HepG2 (cell line): ENCODE measurements around the gene NTM. TPM values are rescaled to one million over a fixed set of nuclear protein-coding genes. Genes with fewer than 3 reads are reported as not detected.

Source experiments
- ATAC-seq: fragments of 200-7000 bp; cut with Tn5 transposase; 3 replicates; pipeline ENCODE4 v1.9.1; 2020; ENCODE audit warnings: mild to moderate bottlenecking, moderate library complexity
- BruUV-seq: library from RNA; stranded (reverse); fragments of 400-500 nt; replicated peaks from 2 replicates; lab custom pipeline; 2021; lab: Mats Ljungman, UMichigan
- CTCF ChIA-PET: fragments of 300-600 bp; formaldehyde crosslinking; extraction: SDS; loops from one replicate; lab custom pipeline; 2021; ENCODE audit warnings: low total read pairs, inconsistent platforms, low intra/inter-chr PET ratio; lab: Yijun Ruan, JAX
- POLR2A ChIA-PET: fragments of 350-600 bp; sonication (Branson Sonifier 250); formaldehyde crosslinking; loops from one replicate; lab custom pipeline; 2020; ENCODE audit warnings: antibody characterized with exemption, inconsistent platforms; lab: Yijun Ruan, JAX
- DNase-seq: peaks from one replicate; pipeline ENCODE4 v3.0.0-alpha.2; 2015; ENCODE audit warnings: low spot score
- FAIRE-seq: peaks from 3 replicates; lab custom pipeline; 2011; peaks lifted over from hg19 to GRCh38; lab: Jason Lieb, UNC
- H2AFZ ChIP-seq: one replicate; pipeline ENCODE4 v1.6.1; 2011; ENCODE audit warnings: low read length, inconsistent platforms
- H3K27ac ChIP-seq: fragments of 300-600 bp; 3 replicates; pipeline ENCODE4 v1.8.0; 2011; ENCODE audit warnings: mixed run types, mild to moderate bottlenecking, mixed read lengths, low read length, inconsistent platforms; ENCODE audit not compliant: insufficient read depth; ENCODE audit errors: extremely low read length
- H3K27me3 ChIP-seq, 2 experiments: fragments of 200-600 bp in 1 of 2; 2 replicates in 1 of 2; 3 replicates in 1 of 2; pipeline versions ENCODE4 v1.6.0 to v1.8.0; 2011; ENCODE audit warnings: low read length in 2 of 2, mild to moderate bottlenecking in 2 of 2, moderate library complexity in 2 of 2, inconsistent platforms in 1 of 2; ENCODE audit not compliant: insufficient read depth in 2 of 2, control insufficient read depth in 1 of 2
- H3K36me3 ChIP-seq, 2 experiments: fragments of 200-600 bp in 1 of 2; replicated peaks in 1 of 2; 2 replicates in 1 of 2; 3 replicates in 1 of 2; pipeline versions ENCODE4 v1.5.1 to v1.8.0; 2011; ENCODE audit warnings: low read length in 2 of 2, inconsistent platforms in 1 of 2; ENCODE audit not compliant: insufficient read depth in 2 of 2, control insufficient read depth in 1 of 2
- H3K4me1 ChIP-seq: 2 replicates; pipeline ENCODE4 v1.5.1; 2012; ENCODE audit warnings: low read length, inconsistent platforms; ENCODE audit not compliant: insufficient read depth
- H3K4me2 ChIP-seq: 2 replicates; pipeline ENCODE4 v1.6.0; 2011; ENCODE audit warnings: low read depth, low read length, inconsistent platforms
- H3K4me3 ChIP-seq, 3 experiments: fragments of 200-600 bp in 1 of 3; sonication (generic), shearing (Covaris generic) in 1 of 3; replicated peaks in 1 of 3; 2 replicates each; pipeline ENCODE4 v1.5.1; 2011 to 2016; ENCODE audit warnings: low read length in 3 of 3, inconsistent platforms in 2 of 3, low read depth in 2 of 3, mild to moderate bottlenecking in 2 of 3, control low read depth in 1 of 3, mixed read lengths in 1 of 3; ENCODE audit not compliant: insufficient read depth in 1 of 3
- H3K79me2 ChIP-seq: one replicate; pipeline ENCODE4 v1.6.1; 2011; ENCODE audit warnings: low read length, inconsistent platforms; ENCODE audit not compliant: insufficient read depth
- H3K9ac ChIP-seq: 2 replicates; pipeline ENCODE4 v1.6.0; 2011; ENCODE audit warnings: mild to moderate bottlenecking, low read depth, low read length, inconsistent platforms; ENCODE audit not compliant: insufficient read depth
- H3K9me3 ChIP-seq: 2 replicates; pipeline ENCODE4 v1.5.1; 2012; ENCODE audit warnings: mild to moderate bottlenecking, low read length
- H4K20me1 ChIP-seq: 2 replicates; pipeline ENCODE4 v1.6.0; 2011; ENCODE audit warnings: inconsistent platforms, mild to moderate bottlenecking, low read length, moderate library complexity; ENCODE audit not compliant: insufficient read depth
- ARID5B ChIP-seq: IDR thresholded peaks from 2 replicates; pipeline ENCODE4 v1.4.0; 2020; ENCODE audit warnings: mild to moderate bottlenecking, missing genetic modification reagents
- CCAR2 ChIP-seq: fragments of 200-400 bp; formaldehyde crosslinking; optimal IDR thresholded peaks from 2 replicates; pipeline ENCODE3; 2018; ENCODE audit warnings: low read depth, mild to moderate bottlenecking, low read length, moderate library complexity
- DMAP1 ChIP-seq: IDR thresholded peaks from 2 replicates; pipeline ENCODE4 v1.6.1; 2016
- IRF1 ChIP-seq: sonication (generic); formaldehyde crosslinking; IDR thresholded peaks from 2 replicates; pipeline ENCODE4 v1.4.0; 2020; ENCODE audit warnings: low read depth, mild to moderate bottlenecking, missing genetic modification reagents
- KDM3A ChIP-seq: IDR thresholded peaks from 2 replicates; pipeline ENCODE4 v1.6.1; 2018; ENCODE audit warnings: low read depth, missing compliant biosample characterization
- KLF6 ChIP-seq: IDR thresholded peaks from 2 replicates; pipeline ENCODE4 v1.8.0; 2016; ENCODE audit warnings: missing biosample characterization, missing genetic modification reagents
- LCORL ChIP-seq, 2 experiments: fragments of 450-650 bp in 1 of 2; sonication (generic) in 1 of 2; formaldehyde crosslinking in 1 of 2; IDR thresholded peaks; 2 replicates each; pipeline versions ENCODE4 v1.5.0 to v1.6.1; 2017 to 2020; ENCODE audit warnings: antibody characterized with exemption in 1 of 2, missing genetic modification reagents in 1 of 2
- PRPF4 ChIP-seq: fragments of 200-400 bp; formaldehyde crosslinking; IDR thresholded peaks from 2 replicates; pipeline ENCODE4 v1.6.1; 2016; ENCODE audit warnings: low read length, low read depth; ENCODE audit not compliant: poor library complexity, severe bottlenecking
- ZIK1 ChIP-seq: sonication (generic); formaldehyde crosslinking; IDR thresholded peaks from 2 replicates; pipeline ENCODE4 v1.5.0; 2020; ENCODE audit warnings: mild to moderate bottlenecking, low read depth, missing genetic modification reagents, borderline replicate concordance
- ZNF180 ChIP-seq: sonication (generic); formaldehyde crosslinking; IDR thresholded peaks from 2 replicates; pipeline ENCODE4 v1.4.0; 2020; ENCODE audit warnings: low read depth, missing genetic modification reagents, borderline replicate concordance
- ZNF230 ChIP-seq: sonication (generic); formaldehyde crosslinking; IDR thresholded peaks from 2 replicates; pipeline ENCODE4 v1.4.0; 2020; ENCODE audit warnings: mild to moderate bottlenecking, missing genetic modification reagents
- ZNF354B ChIP-seq: sonication (generic); formaldehyde crosslinking; IDR thresholded peaks from 2 replicates; pipeline ENCODE4 v1.8.0; 2022; ENCODE audit warnings: mild to moderate bottlenecking, missing genetic modification reagents
- ZNF761 ChIP-seq: sonication (generic); formaldehyde crosslinking; conservative IDR thresholded peaks from 2 replicates; pipeline ENCODE4 v1.4.0; 2020; ENCODE audit warnings: mild to moderate bottlenecking, missing genetic modification reagents
- WGBS: methylation state at CpG from one replicate; pipeline ENCODE4 v1.1.6; 2017; ENCODE audit warnings: low lambda C conversion rate; 5-methylcytosine and 5-hydroxymethylcytosine counted together
- in situ Hi-C: cut with HindIII; loops from 2 replicates; pipeline ENCODE4 v1.10.0; 2017; ENCODE audit warnings: low pct_unique_long_range_greater_than_20kb; ENCODE audit not compliant: extremely low pct_ligation_motif_present
- intact Hi-C: fragments of 100-400 bp; cut with micrococcal nuclease; formaldehyde crosslinking; loops from one replicate; pipeline ENCODE4 v1.10.0; 2022; ENCODE audit not compliant: unreplicated experiment
- polyA plus RNA-seq, 8 experiments: library from polyadenylated mRNA; depleted of rRNA in 3 of 8; stranded (reverse) in 7 of 8; unstranded in 1 of 8; fragments of >200 nt; fragmentation: Illumina TruSeq in 4 of 8; extraction: Trizol in 4 of 8; gene quantifications; 2 replicates each; pipeline versions ENCODE4 v1.2.1 to v1.2.3, GENCODE V29; 2011 to 2016; ENCODE audit warnings: low read depth in 4 of 8, missing spikeins in 1 of 8, mixed read lengths in 1 of 8; ENCODE audit not compliant: insufficient read depth in 1 of 8
- total RNA-seq, 5 experiments: library from RNA; depleted of rRNA; stranded (reverse); fragments of >200 nt; fragmentation: Illumina TruSeq; extraction: Trizol; gene quantifications; 2 replicates each; pipeline ENCODE4 v1.2.3, GENCODE V29; 2016; ENCODE audit warnings: low read depth in 1 of 5
- TF ChIP-seq, protein P1 (sequence below): sonication (generic); formaldehyde crosslinking; IDR thresholded peaks from 2 replicates; pipeline ENCODE4 v1.5.0; 2020; ENCODE audit warnings: missing genetic modification reagents, mild to moderate bottlenecking, borderline replicate concordance
- TF ChIP-seq, protein P2 (sequence below), 2 experiments: IDR thresholded peaks; 2 replicates each; pipeline ENCODE4 v1.6.1; 2011 to 2012; ENCODE audit warnings: low read length in 2 of 2, borderline replicate concordance in 1 of 2, low read depth in 1 of 2, mild to moderate bottlenecking in 1 of 2, moderate library complexity in 1 of 2

The NTM gene
- total and polyA plus RNA-seq, 2 of the 13 experiments (the other 11 are each of a cell fraction or from before 2014, with no cell fraction given), result not detected

GRCh38 chr11:131533149-131533548 lies 162.7 kb downstream of the NTM start:
- H2AFZ ChIP-seq, result no peak overlapping the region
- FAIRE-seq, result no peak
- no peaks in the 10 kb centered on the region for H3K36me3 ChIP-seq
- H4K20me1 ChIP-seq, result 0 out of 2 replicates have a peak, but pooled peaks cover 2% of the 10 kb centered on the region
- H3K4me3 ChIP-seq, result no peak overlapping the region
- no peak overlapping the region for H3K27ac ChIP-seq
- 29% methylated on average over 7 of the region's 8 CpGs for WGBS
- H3K27me3 ChIP-seq, result peaks cover 1 to 19% of the 10 kb centered on the region in 2 experiments; a peak in 3 of 5 replicates
- in situ Hi-C loops, result no loop called here
- no peak for ATAC-seq
- intact Hi-C loops, result no loop called here
- no peaks in the 10 kb centered on the region for H3K9me3 ChIP-seq
- POLR2A ChIA-PET, result no interaction called here
- BruUV-seq, result no TSS peak
- H3K4me1 ChIP-seq, result no peaks in the 10 kb centered on the region
- no peaks in the 10 kb centered on the region for H3K79me2 ChIP-seq
- no peak for DNase-seq
- CTCF ChIA-PET, result no interaction called here
- H3K4me2 ChIP-seq, result no peak overlapping the region
- H3K9ac ChIP-seq, result no peak overlapping the region
- TF ChIP-seq, protein P1, sequence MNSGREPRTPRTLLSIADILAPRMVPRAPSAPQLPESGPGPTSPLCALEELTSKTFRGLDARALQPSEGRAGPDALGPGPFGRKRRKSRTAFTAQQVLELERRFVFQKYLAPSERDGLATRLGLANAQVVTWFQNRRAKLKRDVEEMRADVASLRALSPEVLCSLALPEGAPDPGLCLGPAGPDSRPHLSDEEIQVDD (CRISPR knock-in tag), result no peak
- no peak for TF ChIP-seq KLF6 (CRISPR knock-in tag)
- TF ChIP-seq ZNF761 (CRISPR knock-in tag), result no peak
- TF ChIP-seq ZIK1 (CRISPR knock-in tag), result no peak
- no peak for TF ChIP-seq ZNF180
- TF ChIP-seq DMAP1, result no peak
- TF ChIP-seq ZNF230 (CRISPR knock-in tag), result no peak
- TF ChIP-seq, protein P2, sequence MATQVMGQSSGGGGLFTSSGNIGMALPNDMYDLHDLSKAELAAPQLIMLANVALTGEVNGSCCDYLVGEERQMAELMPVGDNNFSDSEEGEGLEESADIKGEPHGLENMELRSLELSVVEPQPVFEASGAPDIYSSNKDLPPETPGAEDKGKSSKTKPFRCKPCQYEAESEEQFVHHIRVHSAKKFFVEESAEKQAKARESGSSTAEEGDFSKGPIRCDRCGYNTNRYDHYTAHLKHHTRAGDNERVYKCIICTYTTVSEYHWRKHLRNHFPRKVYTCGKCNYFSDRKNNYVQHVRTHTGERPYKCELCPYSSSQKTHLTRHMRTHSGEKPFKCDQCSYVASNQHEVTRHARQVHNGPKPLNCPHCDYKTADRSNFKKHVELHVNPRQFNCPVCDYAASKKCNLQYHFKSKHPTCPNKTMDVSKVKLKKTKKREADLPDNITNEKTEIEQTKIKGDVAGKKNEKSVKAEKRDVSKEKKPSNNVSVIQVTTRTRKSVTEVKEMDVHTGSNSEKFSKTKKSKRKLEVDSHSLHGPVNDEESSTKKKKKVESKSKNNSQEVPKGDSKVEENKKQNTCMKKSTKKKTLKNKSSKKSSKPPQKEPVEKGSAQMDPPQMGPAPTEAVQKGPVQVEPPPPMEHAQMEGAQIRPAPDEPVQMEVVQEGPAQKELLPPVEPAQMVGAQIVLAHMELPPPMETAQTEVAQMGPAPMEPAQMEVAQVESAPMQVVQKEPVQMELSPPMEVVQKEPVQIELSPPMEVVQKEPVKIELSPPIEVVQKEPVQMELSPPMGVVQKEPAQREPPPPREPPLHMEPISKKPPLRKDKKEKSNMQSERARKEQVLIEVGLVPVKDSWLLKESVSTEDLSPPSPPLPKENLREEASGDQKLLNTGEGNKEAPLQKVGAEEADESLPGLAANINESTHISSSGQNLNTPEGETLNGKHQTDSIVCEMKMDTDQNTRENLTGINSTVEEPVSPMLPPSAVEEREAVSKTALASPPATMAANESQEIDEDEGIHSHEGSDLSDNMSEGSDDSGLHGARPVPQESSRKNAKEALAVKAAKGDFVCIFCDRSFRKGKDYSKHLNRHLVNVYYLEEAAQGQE (IDR thresholded peaks at IDR 0.05; ENCODE audit: borderline replicate concordance in 1 of 2, low read depth in 1 of 2, low read length in 2 of 2), result no peak
- no peak for TF ChIP-seq PRPF4
- no peak for TF ChIP-seq IRF1 (CRISPR knock-in tag)
- TF ChIP-seq KDM3A (CRISPR knock-in tag), result no peak
- TF ChIP-seq ZNF354B (CRISPR knock-in tag), result no peak
- no peak for TF ChIP-seq CCAR2
- TF ChIP-seq LCORL (IDR thresholded peaks at IDR 0.05), result no peak
- TF ChIP-seq LCORL (CRISPR knock-in tag; IDR thresholded peaks at IDR 0.05), result no peak
- TF ChIP-seq ARID5B (CRISPR knock-in tag), result no peak
